HepG2 (cell line): ENCODE results near the gene DUS1L. TPM values are rescaled to one million over a fixed set of nuclear protein-coding genes. Genes with fewer than 3 reads are reported as not detected.

Source experiments
- ATAC-seq: fragments of 200-7000 bp; cut with Tn5 transposase; 3 replicates; pipeline ENCODE4 v1.9.1; 2020; ENCODE audit warnings: mild to moderate bottlenecking, moderate library complexity
- BruUV-seq: library from RNA; stranded (reverse); fragments of 400-500 nt; replicated peaks from 2 replicates; lab custom pipeline; 2021; lab: Mats Ljungman, UMichigan
- CTCF ChIA-PET: fragments of 300-600 bp; formaldehyde crosslinking; extraction: SDS; loops from one replicate; lab custom pipeline; 2021; ENCODE audit warnings: low total read pairs, inconsistent platforms, low intra/inter-chr PET ratio; lab: Yijun Ruan, JAX
- POLR2A ChIA-PET: fragments of 350-600 bp; sonication (Branson Sonifier 250); formaldehyde crosslinking; loops from one replicate; lab custom pipeline; 2020; ENCODE audit warnings: antibody characterized with exemption, inconsistent platforms; lab: Yijun Ruan, JAX
- DNase-seq: peaks from one replicate; pipeline ENCODE4 v3.0.0-alpha.2; 2015; ENCODE audit warnings: low spot score
- FAIRE-seq: peaks from 3 replicates; lab custom pipeline; 2011; peaks lifted over from hg19 to GRCh38; lab: Jason Lieb, UNC
- H2AFZ ChIP-seq: one replicate; pipeline ENCODE4 v1.6.1; 2011; ENCODE audit warnings: low read length, inconsistent platforms
- H3K27ac ChIP-seq: fragments of 300-600 bp; 3 replicates; pipeline ENCODE4 v1.8.0; 2011; ENCODE audit warnings: mixed run types, mild to moderate bottlenecking, mixed read lengths, low read length, inconsistent platforms; ENCODE audit not compliant: insufficient read depth; ENCODE audit errors: extremely low read length
- H3K27me3 ChIP-seq, 2 experiments: fragments of 200-600 bp in 1 of 2; 2 replicates in 1 of 2; 3 replicates in 1 of 2; pipeline versions ENCODE4 v1.6.0 to v1.8.0; 2011; ENCODE audit warnings: low read length in 2 of 2, mild to moderate bottlenecking in 2 of 2, moderate library complexity in 2 of 2, inconsistent platforms in 1 of 2; ENCODE audit not compliant: insufficient read depth in 2 of 2, control insufficient read depth in 1 of 2
- H3K36me3 ChIP-seq, 2 experiments: fragments of 200-600 bp in 1 of 2; replicated peaks in 1 of 2; 2 replicates in 1 of 2; 3 replicates in 1 of 2; pipeline versions ENCODE4 v1.5.1 to v1.8.0; 2011; ENCODE audit warnings: low read length in 2 of 2, inconsistent platforms in 1 of 2; ENCODE audit not compliant: insufficient read depth in 2 of 2, control insufficient read depth in 1 of 2
- H3K4me1 ChIP-seq: 2 replicates; pipeline ENCODE4 v1.5.1; 2012; ENCODE audit warnings: low read length, inconsistent platforms; ENCODE audit not compliant: insufficient read depth
- H3K4me2 ChIP-seq: 2 replicates; pipeline ENCODE4 v1.6.0; 2011; ENCODE audit warnings: low read depth, low read length, inconsistent platforms
- H3K4me3 ChIP-seq, 3 experiments: fragments of 200-600 bp in 1 of 3; sonication (generic), shearing (Covaris generic) in 1 of 3; replicated peaks in 1 of 3; 2 replicates each; pipeline ENCODE4 v1.5.1; 2011 to 2016; ENCODE audit warnings: low read length in 3 of 3, inconsistent platforms in 2 of 3, low read depth in 2 of 3, mild to moderate bottlenecking in 2 of 3, control low read depth in 1 of 3, mixed read lengths in 1 of 3; ENCODE audit not compliant: insufficient read depth in 1 of 3
- H3K79me2 ChIP-seq: one replicate; pipeline ENCODE4 v1.6.1; 2011; ENCODE audit warnings: low read length, inconsistent platforms; ENCODE audit not compliant: insufficient read depth
- H3K9ac ChIP-seq: 2 replicates; pipeline ENCODE4 v1.6.0; 2011; ENCODE audit warnings: mild to moderate bottlenecking, low read depth, low read length, inconsistent platforms; ENCODE audit not compliant: insufficient read depth
- H3K9me3 ChIP-seq: 2 replicates; pipeline ENCODE4 v1.5.1; 2012; ENCODE audit warnings: mild to moderate bottlenecking, low read length
- H4K20me1 ChIP-seq: 2 replicates; pipeline ENCODE4 v1.6.0; 2011; ENCODE audit warnings: inconsistent platforms, mild to moderate bottlenecking, low read length, moderate library complexity; ENCODE audit not compliant: insufficient read depth
- CENPX ChIP-seq: sonication (generic); formaldehyde crosslinking; IDR thresholded peaks from 2 replicates; pipeline ENCODE4 v1.9.0; 2021; ENCODE audit warnings: mild to moderate bottlenecking, missing genetic modification reagents, moderate library complexity
- FOXK2 ChIP-seq: fragments of 450-650 bp; IDR thresholded peaks from 2 replicates; pipeline ENCODE4 v1.6.1; 2016
- MED1 ChIP-seq: sonication (generic); formaldehyde crosslinking; IDR thresholded peaks from 2 replicates; pipeline ENCODE4 v1.4.0; 2020; ENCODE audit warnings: missing genetic modification reagents
- RFX5 ChIP-seq: IDR thresholded peaks from 2 replicates; pipeline ENCODE4 v1.6.1; 2011; ENCODE audit warnings: low read depth, low read length, improper control_type of control experiment
- SMARCC2 ChIP-seq: fragments of 450-650 bp; IDR thresholded peaks from 2 replicates; pipeline ENCODE4 v1.6.1; 2017; ENCODE audit warnings: antibody characterized with exemption, mild to moderate bottlenecking
- SOX5 ChIP-seq: IDR thresholded peaks from 2 replicates; pipeline ENCODE4 v1.6.1; 2016; ENCODE audit warnings: borderline replicate concordance
- SOX6 ChIP-seq, 2 experiments: fragments of 450-650 bp in 1 of 2; sonication (generic) in 1 of 2; formaldehyde crosslinking in 1 of 2; IDR thresholded peaks; 2 replicates each; pipeline versions ENCODE4 v1.4.0 to v1.6.1; 2017 to 2020; ENCODE audit warnings: antibody characterized with exemption in 1 of 2, mild to moderate bottlenecking in 1 of 2, missing genetic modification reagents in 1 of 2
- THYN1 ChIP-seq: sonication (generic); formaldehyde crosslinking; IDR thresholded peaks from 2 replicates; pipeline ENCODE4 v1.8.1; 2023; ENCODE audit warnings: low read depth, mild to moderate bottlenecking, moderate library complexity, missing genetic modification reagents, borderline replicate concordance
- TP53 ChIP-seq: sonication (generic); formaldehyde crosslinking; conservative IDR thresholded peaks from 2 replicates; pipeline ENCODE4 v1.4.0; 2020; ENCODE audit warnings: missing genetic modification reagents
- XRCC5 ChIP-seq: fragments of 200-400 bp; formaldehyde crosslinking; optimal IDR thresholded peaks from 2 replicates; pipeline ENCODE3; 2017; ENCODE audit warnings: mild to moderate bottlenecking, low read length
- ZNF138 ChIP-seq: sonication (generic); formaldehyde crosslinking; IDR thresholded peaks from 2 replicates; pipeline ENCODE4 v1.5.0; 2020; ENCODE audit warnings: mild to moderate bottlenecking, low read depth, missing genetic modification reagents
- ZNF30 ChIP-seq: sonication (generic); formaldehyde crosslinking; IDR thresholded peaks from 2 replicates; pipeline ENCODE4 v1.5.0; 2020; ENCODE audit warnings: mild to moderate bottlenecking, missing genetic modification reagents
- ZNF737 ChIP-seq: sonication (generic); formaldehyde crosslinking; IDR thresholded peaks from 2 replicates; pipeline ENCODE4 v1.5.0; 2020; ENCODE audit warnings: missing genetic modification reagents, mild to moderate bottlenecking, borderline replicate concordance
- ZNF773 ChIP-seq: sonication (generic); formaldehyde crosslinking; IDR thresholded peaks from 2 replicates; pipeline ENCODE4 v1.4.0; 2020; ENCODE audit warnings: missing genetic modification reagents, borderline replicate concordance
- ZSCAN20 ChIP-seq: sonication (generic); formaldehyde crosslinking; IDR thresholded peaks from 2 replicates; pipeline ENCODE4 v1.4.0; 2020; ENCODE audit warnings: missing genetic modification reagents, mild to moderate bottlenecking, borderline replicate concordance
- WGBS: methylation state at CpG from one replicate; pipeline ENCODE4 v1.1.6; 2017; ENCODE audit warnings: low lambda C conversion rate; 5-methylcytosine and 5-hydroxymethylcytosine counted together
- in situ Hi-C: cut with HindIII; loops from 2 replicates; pipeline ENCODE4 v1.10.0; 2017; ENCODE audit warnings: low pct_unique_long_range_greater_than_20kb; ENCODE audit not compliant: extremely low pct_ligation_motif_present
- intact Hi-C: fragments of 100-400 bp; cut with micrococcal nuclease; formaldehyde crosslinking; loops from one replicate; pipeline ENCODE4 v1.10.0; 2022; ENCODE audit not compliant: unreplicated experiment
- polyA plus RNA-seq, 8 experiments: library from polyadenylated mRNA; depleted of rRNA in 3 of 8; stranded (reverse) in 7 of 8; unstranded in 1 of 8; fragments of >200 nt; fragmentation: Illumina TruSeq in 4 of 8; extraction: Trizol in 4 of 8; gene quantifications; 2 replicates each; pipeline versions ENCODE4 v1.2.1 to v1.2.3, GENCODE V29; 2011 to 2016; ENCODE audit warnings: low read depth in 4 of 8, missing spikeins in 1 of 8, mixed read lengths in 1 of 8; ENCODE audit not compliant: insufficient read depth in 1 of 8
- total RNA-seq, 5 experiments: library from RNA; depleted of rRNA; stranded (reverse); fragments of >200 nt; fragmentation: Illumina TruSeq; extraction: Trizol; gene quantifications; 2 replicates each; pipeline ENCODE4 v1.2.3, GENCODE V29; 2016; ENCODE audit warnings: low read depth in 1 of 5
- TF ChIP-seq, protein P1 (sequence below): IDR thresholded peaks from 2 replicates; pipeline ENCODE4 v1.6.1; 2018; ENCODE audit warnings: missing genetic modification reagents
- TF ChIP-seq, protein P2 (sequence below): IDR thresholded peaks from 2 replicates; pipeline ENCODE4 v1.6.1; 2016; ENCODE audit warnings: missing biosample characterization, missing genetic modification reagents, low read depth
- TF ChIP-seq, protein P3 (sequence below): sonication (generic); formaldehyde crosslinking; IDR thresholded peaks from 2 replicates; pipeline ENCODE4 v1.5.0; 2020; ENCODE audit warnings: mild to moderate bottlenecking, missing genetic modification reagents

DUS1L gene
- total and polyA plus RNA-seq, 2 of the 13 experiments (the other 11 are each of a cell fraction or from before 2014, with no cell fraction given): 81.0 to 109 TPM

DNA sequence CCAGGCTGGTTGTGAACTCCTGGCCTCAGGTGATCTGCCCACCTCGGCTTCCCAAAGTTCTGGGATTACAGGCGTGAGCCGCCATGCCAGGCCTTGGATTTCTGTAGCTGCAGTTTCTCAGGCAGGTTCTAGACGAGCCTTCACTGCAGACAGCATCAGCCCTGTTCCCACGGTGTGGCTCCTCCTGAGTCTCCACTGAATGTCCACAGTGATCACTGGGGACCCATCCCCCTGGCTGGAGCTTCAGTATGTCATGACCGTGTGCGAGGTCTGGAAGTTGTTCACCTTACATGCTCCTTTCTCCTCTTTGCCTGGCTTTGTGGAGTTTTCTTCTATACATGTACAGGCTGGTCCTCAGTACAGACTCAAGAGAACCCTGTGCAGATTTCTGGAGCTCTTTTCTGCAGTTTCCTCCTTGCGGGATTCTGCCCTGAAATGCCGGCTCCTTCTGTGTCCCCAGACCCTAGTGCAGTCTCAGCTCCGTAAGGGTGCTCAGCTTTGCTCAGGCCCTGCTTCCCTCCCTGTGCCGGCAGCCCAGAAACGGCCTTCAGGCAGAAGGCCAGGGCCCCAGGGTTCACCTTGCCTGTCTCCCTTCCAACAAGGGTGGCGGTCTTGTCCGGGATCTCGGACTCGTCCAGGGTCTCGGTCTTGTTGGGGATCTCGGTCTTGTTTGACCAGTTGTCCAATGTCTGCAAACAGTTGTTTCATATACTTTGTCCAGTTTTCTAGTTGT, 46.7 kb upstream of the DUS1L start:
- no TSS peak for BruUV-seq
- no peak for DNase-seq
- Histone ChIP-seq H3K79me2 (no peaks in the 10 kb centered on the region), H3K4me3 (no peak overlapping the region), H3K4me1 (peaks cover 71% of the 10 kb centered on the region), H3K27ac (peak overlapping the region; percentile 7), H2AFZ (no peak overlapping the region), H4K20me1 (no peaks in the 10 kb centered on the region), H3K27me3 (no peaks in the 10 kb centered on the region), H3K9me3 (no peaks in the 10 kb centered on the region), H3K9ac (no peak overlapping the region), H3K36me3 (peaks cover 0 to 3% of the 10 kb centered on the region in 2 experiments; a peak in 2 of 5 replicates), H3K4me2 (no peak overlapping the region)
- ChIA-PET POLR2A (interaction anchor here (0.6 to 1.5 kb wide), 2 partner anchors 10 to 40 kb away, joined by 3 to 6 read pairs; no protein-coding TSS in a partner anchor), CTCF (no interaction called here)
- in situ Hi-C loops (no loop called here), intact Hi-C loops (no loop called here)
- 89% methylated on average over 18 of the region's 18 CpGs for WGBS
- no peak for ATAC-seq
- TF ChIP-seq THYN1 (CRISPR knock-in tag) (no peak), ZNF773 (CRISPR knock-in tag) (no peak), SOX5 (CRISPR knock-in tag) (no peak), CENPX (CRISPR knock-in tag) (no peak), ZNF30 (CRISPR knock-in tag) (no peak), TP53 (no peak), XRCC5 (no peak), SOX6 (IDR thresholded peaks at IDR 0.05) (no peak), SOX6 (CRISPR knock-in tag; IDR thresholded peaks at IDR 0.05) (no peak), MED1 (no peak), SMARCC2 (no peak), ZNF737 (CRISPR knock-in tag) (no peak), ZNF138 (CRISPR knock-in tag) (no peak), ZSCAN20 (CRISPR knock-in tag) (no peak), FOXK2 (no peak), RFX5 (no peak)
- TF ChIP-seq, protein P1, sequence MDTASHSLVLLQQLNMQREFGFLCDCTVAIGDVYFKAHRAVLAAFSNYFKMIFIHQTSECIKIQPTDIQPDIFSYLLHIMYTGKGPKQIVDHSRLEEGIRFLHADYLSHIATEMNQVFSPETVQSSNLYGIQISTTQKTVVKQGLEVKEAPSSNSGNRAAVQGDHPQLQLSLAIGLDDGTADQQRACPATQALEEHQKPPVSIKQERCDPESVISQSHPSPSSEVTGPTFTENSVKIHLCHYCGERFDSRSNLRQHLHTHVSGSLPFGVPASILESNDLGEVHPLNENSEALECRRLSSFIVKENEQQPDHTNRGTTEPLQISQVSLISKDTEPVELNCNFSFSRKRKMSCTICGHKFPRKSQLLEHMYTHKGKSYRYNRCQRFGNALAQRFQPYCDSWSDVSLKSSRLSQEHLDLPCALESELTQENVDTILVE: no peak
- TF ChIP-seq, protein P2, sequence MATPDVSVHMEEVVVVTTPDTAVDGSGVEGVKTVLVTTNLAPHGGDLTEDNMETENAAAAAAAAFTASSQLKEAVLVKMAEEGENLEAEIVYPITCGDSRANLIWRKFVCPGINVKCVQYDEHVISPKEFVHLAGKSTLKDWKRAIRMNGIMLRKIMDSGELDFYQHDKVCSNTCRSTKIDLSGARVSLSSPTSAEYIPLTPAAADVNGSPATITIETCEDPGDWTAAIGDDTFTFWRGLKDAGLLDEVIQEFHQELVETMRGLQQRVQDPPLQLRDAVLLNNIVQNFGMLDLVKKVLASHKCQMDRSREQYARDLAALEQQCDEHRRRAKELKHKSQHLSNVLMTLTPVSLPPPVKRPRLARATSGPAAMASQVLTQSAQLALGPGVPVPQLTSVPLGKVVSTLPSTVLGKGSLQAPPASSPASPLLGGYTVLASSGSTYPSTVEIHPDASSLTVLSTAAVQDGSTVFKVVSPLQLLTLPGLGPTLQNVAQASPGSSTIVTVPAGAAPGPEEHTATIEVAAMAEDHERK: no peak
- TF ChIP-seq, protein P3, sequence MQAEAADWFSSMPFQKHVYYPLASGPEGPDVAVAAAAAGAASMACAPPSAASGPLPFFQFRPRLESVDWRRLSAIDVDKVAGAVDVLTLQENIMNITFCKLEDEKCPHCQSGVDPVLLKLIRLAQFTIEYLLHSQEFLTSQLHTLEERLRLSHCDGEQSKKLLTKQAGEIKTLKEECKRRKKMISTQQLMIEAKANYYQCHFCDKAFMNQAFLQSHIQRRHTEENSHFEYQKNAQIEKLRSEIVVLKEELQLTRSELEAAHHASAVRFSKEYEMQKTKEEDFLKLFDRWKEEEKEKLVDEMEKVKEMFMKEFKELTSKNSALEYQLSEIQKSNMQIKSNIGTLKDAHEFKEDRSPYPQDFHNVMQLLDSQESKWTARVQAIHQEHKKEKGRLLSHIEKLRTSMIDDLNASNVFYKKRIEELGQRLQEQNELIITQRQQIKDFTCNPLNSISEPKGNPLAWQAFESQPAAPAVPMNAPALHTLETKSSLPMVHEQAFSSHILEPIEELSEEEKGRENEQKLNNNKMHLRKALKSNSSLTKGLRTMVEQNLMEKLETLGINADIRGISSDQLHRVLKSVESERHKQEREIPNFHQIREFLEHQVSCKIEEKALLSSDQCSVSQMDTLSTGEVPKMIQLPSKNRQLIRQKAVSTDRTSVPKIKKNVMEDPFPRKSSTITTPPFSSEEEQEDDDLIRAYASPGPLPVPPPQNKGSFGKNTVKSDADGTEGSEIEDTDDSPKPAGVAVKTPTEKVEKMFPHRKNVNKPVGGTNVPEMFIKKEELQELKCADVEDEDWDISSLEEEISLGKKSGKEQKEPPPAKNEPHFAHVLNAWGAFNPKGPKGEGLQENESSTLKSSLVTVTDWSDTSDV (CRISPR knock-in tag): no peak
- FAIRE-seq: no peak
